GM12878 (cell line): ENCODE measurements around the gene P4HA2. TPM values are rescaled to one million over a fixed set of nuclear protein-coding genes. Genes with fewer than 3 reads are reported as not detected.
A peak's percentile ranks its signal among the peaks of the same experiment; 100 is the strongest.

Experiments
- ATAC-seq: fragments of 200-7000 bp; cut with Tn5 transposase; 3 replicates; pipeline ENCODE4 v1.9.1; 2020; ENCODE audit warnings: mild to moderate bottlenecking, moderate library complexity
- BruUV-seq: library from RNA; stranded (reverse); fragments of 400-500 nt; replicated peaks from 2 replicates; lab custom pipeline; 2021; lab: Mats Ljungman, UMichigan
- CTCF ChIA-PET: fragments of 300-600 bp; sonication (Branson Sonifier 250); formaldehyde crosslinking; extraction: SDS; loops from one replicate; lab custom pipeline; 2021; ENCODE audit warnings: inconsistent platforms; lab: Yijun Ruan, JAX
- POLR2A ChIA-PET: fragments of 350-600 bp; formaldehyde crosslinking; extraction: SDS; loops from one replicate; lab custom pipeline; 2021; ENCODE audit warnings: inconsistent platforms; lab: Charles Lee
- RAD21 ChIA-PET: fragments of 300-600 bp; sonication (Branson Sonifier 250); formaldehyde crosslinking; loops from one replicate; lab custom pipeline; 2023; ENCODE audit warnings: antibody characterized with exemption; ENCODE audit not compliant: unreplicated experiment; lab: Charles Lee
- SMC1A ChIA-PET: fragments of 300-600 bp; sonication (Branson Sonifier 250); formaldehyde crosslinking; loops from one replicate; lab custom pipeline; 2023; ENCODE audit not compliant: unreplicated experiment, uncharacterized antibody; lab: Charles Lee
- DNase-seq: peaks from one replicate; pipeline ENCODE4 v3.0.0-alpha.2; 2011; ENCODE audit warnings: low read depth, low spot score
- FAIRE-seq: peaks from 3 replicates; lab custom pipeline; 2011; peaks lifted over from hg19 to GRCh38; lab: Jason Lieb, UNC
- H2AFZ ChIP-seq: 2 replicates; pipeline ENCODE4 v1.6.0; 2011; ENCODE audit warnings: low read depth, low read length, control low read depth; ENCODE audit not compliant: control insufficient read depth
- H3K27ac ChIP-seq: 2 replicates; pipeline ENCODE4 v1.5.1; 2011; ENCODE audit warnings: control low read depth; ENCODE audit not compliant: control insufficient read depth, insufficient read depth
- H3K27me3 ChIP-seq, 2 experiments: replicated peaks in 1 of 2; 2 replicates each; pipeline versions ENCODE4 v1.6.0 to v1.6.1; 2011; ENCODE audit warnings: low read length in 1 of 2; ENCODE audit not compliant: control insufficient read depth in 2 of 2, insufficient read depth in 2 of 2
- H3K36me3 ChIP-seq, 2 experiments: 2 replicates each; pipeline ENCODE4 v1.5.1; 2011; ENCODE audit warnings: low read length in 1 of 2; ENCODE audit not compliant: control insufficient read depth in 2 of 2, insufficient read depth in 2 of 2
- H3K4me1 ChIP-seq: 2 replicates; pipeline ENCODE4 v1.6.1; 2011; ENCODE audit warnings: mild to moderate bottlenecking, low read length, moderate library complexity, mixed read lengths; ENCODE audit not compliant: control insufficient read depth, insufficient read depth
- H3K4me2 ChIP-seq: 2 replicates; pipeline ENCODE4 v1.6.0; 2011; ENCODE audit warnings: control low read depth; ENCODE audit not compliant: control insufficient read depth, insufficient read depth
- H3K4me3 ChIP-seq: fragments of 200-600 bp; sonication (generic); 2 replicates; pipeline ENCODE4 v1.5.1; 2016
- H3K79me2 ChIP-seq: 2 replicates; pipeline ENCODE4 v1.6.0; 2011; ENCODE audit warnings: low read length; ENCODE audit not compliant: control insufficient read depth, insufficient read depth
- H3K9ac ChIP-seq: 2 replicates; pipeline ENCODE4 v1.8.0; 2011; ENCODE audit warnings: low read length, control low read depth, mixed read lengths; ENCODE audit not compliant: control insufficient read depth, insufficient read depth
- H3K9me3 ChIP-seq: replicated peaks from 3 replicates; pipeline ENCODE4 v1.5.1; 2011; ENCODE audit warnings: mild to moderate bottlenecking, low read length; ENCODE audit not compliant: control insufficient read depth, insufficient read depth
- H4K20me1 ChIP-seq: 2 replicates; pipeline ENCODE4 v1.6.0; 2011; ENCODE audit not compliant: control insufficient read depth, insufficient read depth
- CTCF ChIP-seq, 3 experiments: IDR thresholded peaks in 2 of 3; conservative IDR thresholded peaks in 1 of 3; 2 replicates each; pipeline ENCODE4 v1.5.1; 2011; ENCODE audit warnings: low read depth in 3 of 3, low read length in 3 of 3, mild to moderate bottlenecking in 3 of 3, control low read depth in 2 of 3, moderate library complexity in 2 of 3, inconsistent platforms in 1 of 3, mixed read lengths in 1 of 3; ENCODE audit not compliant: control insufficient read depth in 2 of 3, insufficient read depth in 1 of 3; ENCODE audit errors: extremely low read depth in 1 of 3
- FOXM1 ChIP-seq: IDR thresholded peaks from 2 replicates; pipeline ENCODE4 v1.6.1; 2012; ENCODE audit warnings: low read depth, mild to moderate bottlenecking, inconsistent platforms, low read length, moderate library complexity
- MTA2 ChIP-seq: fragments of 450-650 bp; IDR thresholded peaks from 2 replicates; pipeline ENCODE4 v1.6.1; 2016; ENCODE audit warnings: low read depth, mild to moderate bottlenecking, moderate library complexity
- NFYB ChIP-seq: IDR thresholded peaks from 2 replicates; pipeline ENCODE4 v1.6.1; 2011; ENCODE audit warnings: low read depth, mild to moderate bottlenecking, low read length, improper control_type of control experiment, moderate library complexity; ENCODE audit not compliant: insufficient read depth
- RAD21 ChIP-seq: IDR thresholded peaks from 2 replicates; pipeline ENCODE4 v1.6.1; 2011; ENCODE audit warnings: mild to moderate bottlenecking, low read depth, low read length, moderate library complexity; ENCODE audit not compliant: insufficient read depth
- RB1 ChIP-seq: fragments of 450-650 bp; formaldehyde crosslinking; IDR thresholded peaks from 2 replicates; pipeline ENCODE4 v1.6.1; 2017; ENCODE audit warnings: mild to moderate bottlenecking, borderline replicate concordance
- RCOR1 ChIP-seq: conservative IDR thresholded peaks from 2 replicates; pipeline ENCODE4 v1.6.1; 2012; ENCODE audit warnings: low read depth, low read length, improper control_type of control experiment
- SMC3 ChIP-seq: IDR thresholded peaks from 2 replicates; pipeline ENCODE4 v1.6.1; 2011; ENCODE audit warnings: low read length, improper control_type of control experiment, borderline replicate concordance
- SREBF1 ChIP-seq: IDR thresholded peaks from 2 replicates; pipeline ENCODE4 v1.6.1; 2012; ENCODE audit warnings: mild to moderate bottlenecking, low read length
- YY1 ChIP-seq: IDR thresholded peaks from 2 replicates; pipeline ENCODE4 v1.6.1; 2011; ENCODE audit warnings: low read depth, mild to moderate bottlenecking, low read length
- ZNF384 ChIP-seq: IDR thresholded peaks from 2 replicates; pipeline ENCODE4 v1.6.1; 2012; ENCODE audit warnings: low read depth, mild to moderate bottlenecking, low read length, improper control_type of control experiment, borderline replicate concordance
- WGBS: methylation state at CpG from one replicate; pipeline ENCODE4 v1.1.6; 2016; ENCODE audit warnings: low lambda C conversion rate; ENCODE audit not compliant: insufficient replicate concordance, insufficient coverage; ENCODE audit errors: missing lambda C conversion rate; 5-methylcytosine and 5-hydroxymethylcytosine counted together
- in situ Hi-C: fragments of 300-500 bp; cut with MboI; formaldehyde crosslinking; loops from 9 replicates; pipeline ENCODE4 v1.14.3; 2018; ENCODE audit warnings: mixed read lengths
- intact Hi-C: fragments of 100-400 bp; cut with micrococcal nuclease; formaldehyde crosslinking; loops from one replicate; pipeline ENCODE4 v1.14.2; 2022; ENCODE audit not compliant: unreplicated experiment
- polyA plus RNA-seq, 11 experiments: library from polyadenylated mRNA; depleted of rRNA in 4 of 11; unstranded in 6 of 11; stranded (reverse) in 5 of 11; fragments of >200 nt; fragmentation: Nextera tagmentation in 4 of 11; fragmentation: Illumina TruSeq in 1 of 11; extraction: Ambion mirVana in 4 of 11; extraction: Trizol in 1 of 11; gene quantifications; 1 replicate in 1 of 11; 2 replicates in 10 of 11; pipeline versions ENCODE4 v1.2.1 to v1.2.3, GENCODE V29; 2011 to 2016; ENCODE audit warnings: inconsistent platforms in 2 of 11, missing spikeins in 2 of 11, low read depth in 1 of 11
- total RNA-seq, 4 experiments: library from RNA; depleted of rRNA in 3 of 4; stranded (reverse); fragments of >200 nt in 3 of 4; fragmentation: Illumina TruSeq in 1 of 4; extraction: Trizol in 1 of 4; gene quantifications; 2 replicates each; pipeline versions ENCODE4 v1.2.1 to v1.2.3, GENCODE V29; 2013 to 2021

P4HA2 gene
- total and polyA plus RNA-seq, 10 of the 15 experiments (the other 5 are each of a cell fraction or from before 2014, with no cell fraction given): 4.7 to 10.9 (median 7.5) TPM

- H3K79me2 ChIP-seq: no peaks in the 10 kb centered on the region
- BruUV-seq: no TSS peak
- H2AFZ ChIP-seq: no peak overlapping the region
- DNase-seq (no peak), ATAC-seq (peak; percentile 63), FAIRE-seq (peak; percentile 74)
- no peaks in the 10 kb centered on the region for H3K36me3 ChIP-seq
- CTCF ChIA-PET: interaction anchor here (0.5 to 6.4 kb wide), 50 partner anchors 9 to 686 kb away, joined by 3 to 52 read pairs (median 4); partner anchors contain the start of genes GDF9, SLC22A4, SLC22A5 and UQCRQ
- POLR2A ChIA-PET: interaction anchor here (0.5 to 1.0 kb wide), 3 partner anchors 9 to 58 kb away, joined by 3 to 8 read pairs (median 3); no protein-coding TSS in a partner anchor
- TF ChIP-seq ZNF384 (peak; percentile 91; the same call in 1 of the 2 replicates), CTCF (IDR thresholded peaks at IDR 0.05 in 2 of 3, conservative IDR thresholded peaks at IDR 0.05 in 1 of 3; ENCODE audit: control insufficient read depth in 2 of 3, extremely low read depth in 1 of 3, insufficient read depth in 1 of 3, low read depth in 3 of 3, low read length in 3 of 3) (peak; percentile 66 to 69 (median 69)), SMC3 (peak; percentile 50; the same call in 1 of the 2 replicates), SREBF1 (no peak), MTA2 (no peak), RAD21 (peak; percentile 84), RCOR1 (no peak), RB1 (0 out of 2 replicates have a peak, but pooled peaks have one; percentile 35), NFYB (no peak), YY1 (0 out of 2 replicates have a peak, but pooled peaks have one; percentile 38), FOXM1 (peak; percentile 28; the same call in 1 of the 2 replicates)
- 19% methylated on average over 8 of the region's 8 CpGs for WGBS
- no peaks in the 10 kb centered on the region for H3K27me3 ChIP-seq
- in situ Hi-C loops: no loop called here
- no peak overlapping the region for H3K4me3 ChIP-seq
- SMC1A ChIA-PET: interaction anchor here (0.6 to 2.7 kb wide), 25 partner anchors 10 to 301 kb away, joined by 3 to 16 read pairs (median 4); partner anchors contain the start of genes P4HA2 and SLC22A5
- H4K20me1 ChIP-seq: no peaks in the 10 kb centered on the region
- no peak overlapping the region for H3K9ac ChIP-seq
- RAD21 ChIA-PET: interaction anchor here (0.7 to 3.1 kb wide), 17 partner anchors 10 to 326 kb away, joined by 3 to 15 read pairs (median 4); partner anchors contain the start of genes CSF2, SLC22A4 and SLC22A5
- H3K27ac ChIP-seq: no peak overlapping the region
- no peaks in the 10 kb centered on the region for H3K9me3 ChIP-seq
- intact Hi-C loops: loop anchor here (1.0 to 5.0 kb wide), 2 partner anchors 116 to 207 kb away; no protein-coding TSS in a partner anchor
- no peak overlapping the region for H3K4me2 ChIP-seq
- H3K4me1 ChIP-seq: peaks cover 11% of the 10 kb centered on the region
Observed at GRCh38 chr5:132180134-132180745, 47.4 kb downstream of the P4HA2 start.
